Urinary bladder (tissue), 4 donors: Measurements from ENCODE around the gene BAG5. TPM values are rescaled to one million over a fixed set of nuclear protein-coding genes. Genes with fewer than 3 reads are reported as not detected.
A peak's percentile ranks its signal among the peaks of the same experiment; 100 is the strongest.

Source experiments
- DNase-seq: peaks from one replicate; pipeline ENCODE4 v3.0.0-alpha.2; 2015; ENCODE audit errors: extremely low spot score
- H3K27ac ChIP-seq: one replicate; pipeline ENCODE4 v1.5.1; 2013; ENCODE audit warnings: low read depth, mild to moderate bottlenecking, moderate library complexity
- H3K36me3 ChIP-seq: one replicate; pipeline ENCODE4 v1.6.1; 2013; ENCODE audit warnings: mild to moderate bottlenecking, moderate library complexity; ENCODE audit not compliant: insufficient read depth
- H3K4me1 ChIP-seq: one replicate; pipeline ENCODE4 v1.6.1; 2013; ENCODE audit warnings: mild to moderate bottlenecking, moderate library complexity; ENCODE audit not compliant: insufficient read depth
- H3K4me3 ChIP-seq: one replicate; pipeline ENCODE4 v1.5.1; 2013; ENCODE audit warnings: low read depth, low read length
- WGBS: extraction: QIAGEN DNeasy Blood & Tissue Kit; methylation state at CpG from one replicate; pipeline ENCODE4 v1.1.7; 2013; 5-methylcytosine and 5-hydroxymethylcytosine counted together
- polyA plus RNA-seq: library from polyadenylated mRNA; stranded (reverse); fragments of 200-250 nt; gene quantifications from one replicate; pipeline ENCODE4 v1.2.3, GENCODE V29; 2013
- total RNA-seq: library from RNA; depleted of rRNA; stranded (reverse); fragments of >200 nt; gene quantifications from one replicate; pipeline ENCODE4 v1.2.3, GENCODE V29; 2014
- donor health status: healthy with polysubstance abuse.
- donor health status: healthy.

The BAG5 gene
- total and polyA plus RNA-seq, 2 donors = 18.1 to 29.8 TPM

DNA sequence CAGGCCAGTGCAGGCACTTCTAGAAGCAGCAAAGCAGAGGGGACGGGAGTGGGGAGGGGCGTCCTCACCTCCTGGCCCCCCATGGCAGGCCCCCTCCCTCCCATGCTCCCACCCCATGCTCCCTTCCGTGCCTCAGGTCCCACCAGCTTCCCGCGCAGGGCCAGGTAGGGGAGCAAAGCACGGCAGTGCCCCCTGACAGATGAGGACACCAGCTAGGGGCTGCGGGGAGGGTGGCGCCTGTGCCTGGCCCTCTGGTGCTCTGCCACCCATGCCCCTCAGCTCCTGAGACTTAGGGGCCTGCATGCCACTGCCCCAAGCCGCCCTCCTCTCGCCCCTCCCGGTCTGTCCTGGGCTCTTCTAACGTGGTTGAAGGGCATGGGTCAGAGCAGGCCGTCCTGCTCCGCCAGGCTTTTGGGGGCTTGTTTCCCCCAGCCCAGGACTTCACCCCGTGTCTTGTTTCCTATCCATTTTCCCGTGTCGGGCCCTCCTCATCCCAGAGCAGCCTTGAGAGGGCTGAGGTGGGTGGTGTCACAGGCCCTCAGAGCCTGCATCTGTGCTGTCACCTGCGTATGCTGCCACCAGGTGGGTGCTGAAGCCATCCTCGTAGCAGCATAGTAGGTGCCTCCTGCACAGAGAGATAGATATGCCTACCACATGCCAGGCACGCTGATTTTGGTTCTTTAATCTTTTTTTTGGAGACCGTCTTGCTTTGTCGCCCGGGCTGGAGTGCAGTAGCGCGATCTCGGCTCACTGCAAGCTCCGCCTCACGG lies 23.2 kb downstream of the BAG5 start:
- Histone ChIP-seq H3K27ac (no peak overlapping the region), H3K4me1 (no peaks in the 10 kb centered on the region)

DNA sequence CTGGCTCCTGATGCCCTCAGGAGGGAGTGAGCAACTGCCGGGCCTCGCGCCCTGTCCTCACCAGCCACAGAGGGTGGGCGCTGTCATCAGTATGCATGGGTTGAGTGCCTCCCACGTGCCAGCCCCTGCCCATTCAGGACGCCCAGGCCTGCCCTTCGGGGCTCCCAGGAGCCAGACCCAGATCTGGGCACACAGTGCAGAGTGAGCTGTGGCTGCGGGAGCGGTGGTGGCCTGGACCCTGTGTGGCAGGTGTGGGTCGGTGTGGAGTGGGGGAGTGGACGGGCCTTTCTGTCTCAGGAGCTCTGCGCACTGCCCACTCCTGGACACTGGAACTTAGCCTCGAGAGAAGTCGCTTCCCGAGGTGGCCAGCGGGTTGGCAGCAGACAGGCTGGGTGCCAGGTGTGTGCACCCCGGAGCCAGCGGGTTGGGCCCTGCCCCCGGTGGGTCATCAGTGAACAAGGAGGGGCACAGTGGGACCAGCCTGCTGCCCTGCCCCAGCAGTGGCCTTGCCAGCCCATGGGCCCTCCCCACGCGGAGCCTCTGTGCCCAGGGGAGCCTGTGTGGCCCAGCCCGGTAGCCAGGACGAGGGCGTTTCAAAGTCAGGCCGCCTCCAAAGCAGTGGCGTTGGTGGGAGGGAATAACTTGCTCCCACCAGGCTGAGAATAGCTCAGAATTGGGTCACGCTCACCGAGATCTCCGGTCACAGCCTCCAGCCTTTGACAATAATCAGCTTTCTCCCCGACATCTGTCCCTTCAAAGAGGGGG lies 24.0 kb downstream of the BAG5 start:
- no peak for DNase-seq
- WGBS = 51% methylated on average over 30 of the region's 30 CpGs
- Histone ChIP-seq H3K4me1 (no peaks in the 10 kb centered on the region), H3K4me3 (no peak overlapping the region), H3K27ac (no peak overlapping the region), H3K36me3 (no peaks in the 10 kb centered on the region)

More for the DNA sequence above, 23.2 kb downstream of the BAG5 start:
- no peak overlapping the region for H3K4me3 ChIP-seq
- H3K36me3 ChIP-seq = no peaks in the 10 kb centered on the region
- 74% methylated on average over 28 of the region's 28 CpGs for WGBS
- no peak for DNase-seq

DNA sequence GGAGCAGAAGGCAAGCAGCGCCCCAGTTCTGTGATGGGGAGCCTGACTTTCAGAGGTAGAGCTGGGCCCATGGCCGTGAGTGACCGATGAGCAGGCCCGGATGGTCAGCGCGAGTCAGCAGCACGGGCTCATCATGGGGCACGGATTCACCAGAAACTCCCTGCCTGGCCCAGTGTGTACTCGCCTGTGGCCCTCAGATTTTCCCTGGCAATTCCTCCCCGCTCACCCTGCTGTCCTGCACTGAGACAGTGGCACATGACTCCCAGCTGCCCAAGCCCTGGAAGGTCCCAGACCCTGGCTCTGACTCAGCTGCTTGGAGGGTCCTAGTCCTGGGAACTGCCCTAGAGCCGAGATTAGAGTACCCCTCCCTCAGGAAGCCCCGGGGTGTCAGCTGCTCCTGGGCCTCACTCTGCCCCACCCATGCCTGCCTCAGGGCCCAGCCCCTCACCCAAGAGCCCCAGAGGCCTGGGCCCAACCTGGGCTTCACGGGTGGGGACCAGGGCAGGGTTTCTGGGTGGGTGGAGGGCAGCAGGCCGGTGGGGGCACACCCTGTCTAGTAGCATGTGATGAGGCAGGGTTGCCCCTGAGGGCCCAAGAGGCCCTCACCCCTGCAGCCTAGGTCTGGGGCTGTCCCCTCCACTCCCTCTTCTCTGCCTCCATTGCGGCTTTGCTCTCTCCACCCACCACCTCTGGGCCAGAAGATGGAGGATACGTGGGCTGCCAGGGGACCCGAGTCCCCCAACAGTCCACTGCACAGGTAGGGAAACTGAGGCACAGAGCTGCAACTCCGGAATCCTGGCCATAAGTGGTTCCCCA lies 25.1 kb downstream of the BAG5 start:
- WGBS = 73% methylated on average over 18 of the region's 18 CpGs
- H3K27ac ChIP-seq = no peak overlapping the region
- H3K4me1 ChIP-seq = no peaks in the 10 kb centered on the region
- DNase-seq = no peak
- no peak overlapping the region for H3K4me3 ChIP-seq
- no peaks in the 10 kb centered on the region for H3K36me3 ChIP-seq

DNA sequence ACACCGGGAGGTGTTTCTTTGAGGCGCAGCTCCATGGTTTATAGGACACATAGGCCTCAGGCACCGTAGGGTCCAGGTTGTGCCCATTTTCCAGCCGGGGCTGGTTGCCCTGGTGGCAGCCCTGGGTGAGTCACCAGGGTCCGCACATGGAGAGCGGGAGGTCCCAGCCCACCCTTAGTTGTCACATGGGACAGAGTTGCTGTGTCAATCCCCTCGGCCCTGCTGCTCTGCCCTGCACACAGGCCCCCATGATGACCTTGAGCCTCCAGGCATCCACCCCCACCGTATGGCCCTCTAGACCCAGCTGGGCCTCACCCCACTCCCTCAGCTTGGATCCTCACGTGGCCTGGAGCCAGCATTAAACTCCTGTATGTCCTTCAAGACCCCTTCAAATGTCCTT lies 25.8 kb downstream of the BAG5 start:
- WGBS = 77% methylated on average over 9 of the region's 9 CpGs
- no peak overlapping the region for H3K27ac ChIP-seq
- no peaks in the 10 kb centered on the region for H3K4me1 ChIP-seq
- no peak overlapping the region for H3K4me3 ChIP-seq
- DNase-seq = no peak
- H3K36me3 ChIP-seq = no peaks in the 10 kb centered on the region

DNA sequence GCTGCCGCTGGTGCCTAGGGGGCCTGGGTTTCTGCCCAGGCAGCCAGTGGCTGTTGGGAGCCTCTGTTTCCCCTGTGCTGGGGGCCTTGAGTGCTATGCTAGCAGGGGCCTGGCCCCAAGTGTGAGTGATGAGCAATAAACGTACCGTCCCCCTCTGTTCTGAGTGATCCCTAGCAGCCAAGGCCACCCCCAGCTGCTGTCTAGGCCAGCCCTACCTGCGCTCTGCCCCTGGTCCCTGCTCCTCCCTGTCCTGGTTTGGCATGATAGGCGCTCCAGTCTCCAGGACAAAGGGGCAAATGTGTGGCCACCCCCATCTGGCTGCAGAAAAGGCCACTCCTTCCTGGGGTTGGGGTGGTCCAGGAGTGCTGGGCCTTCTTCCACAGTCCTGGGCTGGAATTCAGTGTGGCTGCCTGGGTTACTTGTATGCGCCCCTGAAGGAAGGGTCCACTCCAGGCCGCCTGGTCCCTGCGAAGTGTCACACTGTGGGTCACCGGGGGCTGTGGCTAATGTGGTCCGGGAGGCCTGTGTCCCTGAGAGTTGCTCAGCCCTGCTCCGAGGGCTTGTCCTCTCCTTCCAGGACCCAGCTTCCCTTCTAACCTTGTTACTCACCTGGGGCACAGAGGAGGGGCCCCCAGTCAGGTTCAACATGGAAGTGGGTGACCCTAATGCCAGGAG lies 26.4 kb downstream of the BAG5 start:
- Histone ChIP-seq H3K27ac (no peak overlapping the region), H3K4me1 (no peaks in the 10 kb centered on the region), H3K36me3 (no peaks in the 10 kb centered on the region), H3K4me3 (no peak overlapping the region)
- no peak for DNase-seq
- WGBS = 84% methylated on average over 11 of the region's 11 CpGs

DNA sequence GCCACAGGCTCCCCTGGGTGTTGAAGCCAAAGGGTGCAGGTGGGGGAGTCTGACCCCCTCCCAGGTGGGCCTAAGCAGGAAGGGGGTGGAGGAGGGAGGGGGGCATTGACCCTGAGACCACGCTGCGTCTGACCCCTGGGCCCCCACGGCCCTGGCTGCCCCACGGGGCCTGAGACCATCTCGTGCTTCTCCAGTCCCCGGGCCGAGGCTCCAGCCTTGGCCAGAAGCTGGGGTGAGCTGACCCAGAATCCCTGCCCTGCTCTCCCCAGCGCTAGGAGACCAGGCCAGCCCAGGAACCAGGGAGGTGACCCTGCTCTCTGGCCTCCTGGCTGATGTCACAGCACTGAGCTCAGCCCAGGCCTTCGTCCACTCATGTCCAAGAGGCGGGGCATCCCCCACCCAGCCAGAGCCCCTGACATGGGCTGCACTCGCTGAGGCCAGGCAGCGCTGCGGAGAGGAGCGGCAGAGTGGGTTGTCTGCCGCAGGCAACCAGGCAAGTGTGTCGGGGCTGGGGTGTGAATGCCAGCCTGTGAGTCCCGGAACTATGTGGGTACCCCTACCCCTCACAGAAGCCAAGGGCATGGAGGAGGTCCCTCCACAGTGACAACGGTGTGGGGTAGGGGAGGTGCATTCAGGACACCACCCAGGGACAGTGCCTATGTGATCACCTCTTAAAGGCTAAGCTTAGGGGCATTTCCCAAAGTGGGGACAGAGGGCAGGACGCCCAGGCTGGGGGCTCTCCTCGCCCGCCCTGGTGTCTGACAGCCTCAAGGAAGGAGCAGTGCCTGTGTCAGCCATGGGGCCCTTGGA lies 27.2 kb downstream of the BAG5 start:
- no peaks in the 10 kb centered on the region for H3K4me1 ChIP-seq
- DNase-seq = no peak
- no peak overlapping the region for H3K4me3 ChIP-seq
- H3K27ac ChIP-seq = no peak overlapping the region
- WGBS = 60% methylated on average over 21 of the region's 21 CpGs
- H3K36me3 ChIP-seq = no peaks in the 10 kb centered on the region

DNA sequence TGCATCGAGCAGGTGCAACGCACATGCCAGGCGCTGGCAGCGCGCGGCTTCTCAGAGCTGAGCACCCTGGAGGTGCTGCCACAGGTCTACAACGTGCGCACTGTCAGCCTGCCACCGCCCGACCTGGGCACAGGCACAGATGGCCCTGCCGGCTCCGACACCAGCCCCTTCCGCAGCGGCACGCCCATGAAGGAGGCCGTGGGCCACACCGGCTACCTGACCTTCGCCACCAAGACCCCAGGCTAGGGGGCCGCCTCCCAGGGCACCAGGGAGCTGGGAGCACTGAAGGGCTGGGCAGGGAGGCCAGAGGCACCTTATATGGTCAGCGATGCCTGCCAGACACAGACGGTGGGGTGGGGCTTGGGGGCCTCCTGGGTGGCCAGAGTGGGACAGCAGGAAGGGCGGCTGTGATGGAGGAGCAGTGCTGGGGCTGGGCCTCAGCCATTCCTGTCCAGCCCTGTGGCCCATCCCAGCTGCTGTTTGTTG lies 27.8 kb downstream of the BAG5 start:
- DNase-seq = no peak
- no peak overlapping the region for H3K27ac ChIP-seq
- 71% methylated on average over 22 of the region's 22 CpGs for WGBS
- H3K4me1 ChIP-seq = peaks cover 6% of the 10 kb centered on the region
- H3K36me3 ChIP-seq = no peaks in the 10 kb centered on the region
- no peak overlapping the region for H3K4me3 ChIP-seq

DNA sequence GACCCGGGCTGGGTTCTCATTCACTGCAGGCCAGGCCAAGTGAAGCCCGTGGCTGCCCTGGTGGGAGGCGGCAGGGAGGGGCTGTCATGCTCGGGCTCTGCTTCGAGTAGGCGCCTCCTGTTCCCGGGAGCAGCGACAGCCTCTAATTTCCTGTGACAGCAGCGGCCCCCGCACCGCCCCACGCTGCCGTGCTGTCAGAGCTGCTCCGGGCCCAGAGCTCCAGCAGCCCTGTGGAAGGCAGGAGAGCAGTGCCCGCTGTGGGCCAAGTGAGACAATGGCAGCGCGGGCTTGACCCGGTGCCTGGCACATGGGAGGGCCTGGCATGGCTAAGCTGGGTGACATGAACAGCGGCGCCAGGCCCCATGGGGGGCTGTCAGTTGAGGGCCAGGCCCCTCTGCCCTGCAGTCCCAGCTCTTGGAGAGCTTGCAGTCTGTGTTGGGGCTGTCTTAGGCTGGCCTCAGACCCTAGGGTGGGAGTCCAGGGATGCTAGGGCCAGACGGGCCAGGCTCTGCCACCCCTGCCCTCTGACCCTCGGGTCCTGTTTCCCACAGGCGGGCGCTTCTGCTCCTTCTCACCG lies 28.4 kb downstream of the BAG5 start:
- H3K4me1 ChIP-seq = peaks cover 6% of the 10 kb centered on the region
- no peaks in the 10 kb centered on the region for H3K36me3 ChIP-seq
- no peak overlapping the region for H3K27ac ChIP-seq
- H3K4me3 ChIP-seq = no peak overlapping the region
- 60% methylated on average over 25 of the region's 25 CpGs for WGBS
- no peak for DNase-seq

DNA sequence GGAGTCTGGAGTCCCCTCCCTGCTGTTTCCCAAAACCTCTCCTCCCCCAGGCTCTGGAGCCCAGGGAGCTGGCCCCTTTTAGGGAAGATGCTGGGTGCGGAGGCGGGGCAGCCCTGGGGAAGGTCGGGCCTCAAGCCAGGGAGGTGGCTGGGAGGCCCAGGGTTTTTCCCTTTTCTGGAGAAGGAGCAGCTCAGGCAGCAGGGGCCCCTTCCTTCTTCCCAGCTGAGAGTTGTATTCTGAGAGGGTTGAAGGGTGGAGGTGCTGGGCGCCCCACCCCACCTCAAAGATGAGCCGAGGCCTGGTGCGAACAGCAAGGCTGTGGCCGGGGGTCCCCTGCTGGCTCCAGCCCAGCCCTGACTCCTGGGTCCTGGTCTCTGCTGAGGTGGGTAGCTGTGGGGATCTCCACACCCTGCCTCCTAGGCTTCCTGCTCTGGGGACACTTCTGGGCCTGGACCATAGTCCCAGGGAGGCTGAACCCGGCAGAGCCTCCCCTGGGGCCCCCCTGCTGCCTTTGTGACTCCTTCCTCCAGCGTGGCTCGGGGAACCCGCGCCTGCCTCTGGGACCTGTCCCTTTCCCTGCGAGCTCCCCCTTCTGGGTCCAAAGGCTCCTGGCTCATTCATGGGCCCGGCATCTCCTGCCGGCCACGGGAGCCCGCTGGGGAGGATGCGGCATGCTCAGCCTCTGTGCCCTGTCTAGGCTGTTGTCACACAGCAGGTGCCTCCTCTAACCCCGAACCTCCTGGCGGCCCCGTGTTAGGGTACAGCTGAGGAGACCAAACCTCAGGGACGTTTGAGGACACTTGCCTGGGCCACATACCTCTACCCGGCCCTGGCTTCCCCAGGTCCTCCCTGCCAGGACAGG lies 29.1 kb downstream of the BAG5 start:
- peaks cover 6% of the 10 kb centered on the region for H3K4me1 ChIP-seq
- no peak overlapping the region for H3K4me3 ChIP-seq
- WGBS = 46% methylated on average over 23 of the region's 23 CpGs
- H3K36me3 ChIP-seq = no peaks in the 10 kb centered on the region
- no peak overlapping the region for H3K27ac ChIP-seq
- no peak for DNase-seq

DNA sequence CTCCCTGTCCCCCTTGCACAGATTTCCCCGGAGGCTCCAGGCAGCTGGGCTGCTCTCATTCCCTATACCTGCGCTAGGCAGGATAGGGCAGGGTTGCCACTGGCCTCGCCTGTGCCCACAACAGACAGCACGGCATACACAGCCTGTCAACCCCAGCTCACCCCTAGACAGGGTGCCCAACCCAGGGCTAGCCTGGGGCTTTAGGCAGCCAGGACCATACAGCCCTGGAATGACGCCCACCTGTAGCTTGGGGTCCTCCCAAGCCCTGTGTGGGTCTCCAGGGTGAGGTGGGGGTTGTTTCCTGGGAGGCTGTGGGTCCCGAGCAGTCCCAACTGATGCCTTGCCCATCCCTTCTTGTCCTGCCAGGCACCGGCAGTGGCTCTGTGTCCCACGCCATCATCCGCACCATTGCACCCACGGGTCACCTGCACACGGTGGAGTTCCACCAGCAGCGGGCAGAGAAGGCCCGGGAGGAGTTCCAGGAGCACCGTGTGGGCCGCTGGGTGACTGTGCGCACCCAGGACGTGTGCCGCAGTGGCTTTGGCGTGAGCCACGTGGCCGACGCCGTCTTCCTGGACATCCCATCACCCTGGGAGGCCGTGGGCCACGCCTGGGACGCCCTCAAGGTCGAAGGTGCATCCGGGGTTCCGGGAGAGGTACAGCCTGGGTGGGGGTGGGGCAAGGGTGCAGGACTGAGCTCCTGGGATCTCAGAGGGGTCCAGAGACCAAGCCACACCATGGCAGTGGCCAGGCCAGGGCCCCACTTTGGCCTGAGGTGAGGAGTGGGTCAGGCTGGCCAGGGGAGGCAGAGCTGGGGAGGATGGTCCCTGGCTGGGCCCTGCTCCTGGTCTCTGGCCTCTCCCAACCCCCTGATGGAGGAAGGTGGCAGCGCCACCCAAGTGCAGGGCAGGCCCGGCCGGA lies 30.0 kb downstream of the BAG5 start:
- Histone ChIP-seq H3K4me3 (no peak overlapping the region), H3K4me1 (peaks cover 8% of the 10 kb centered on the region), H3K27ac (peak overlapping the region; percentile 0), H3K36me3 (no peaks in the 10 kb centered on the region)
- no peak for DNase-seq
- 81% methylated on average over 32 of the region's 32 CpGs for WGBS
